Tibial nerve (tissue), 4 donors: ENCODE data around the gene STON2. TPM values are rescaled to one million over a fixed set of nuclear protein-coding genes. Genes with fewer than 3 reads are reported as not detected.

Source experiments
- DNase-seq, 2 donors: peaks; one replicate each; pipeline ENCODE4 v3.0.0-alpha.2; 2019; ENCODE audit warnings: low spot score in 2 of 2
- H3K27ac ChIP-seq, 4 donors: fragments of 200-600 bp; sonication (generic) in 3 of 4; one replicate each; pipeline ENCODE4 v1.5.1; 2017 to 2019; ENCODE audit warnings: mild to moderate bottlenecking in 1 of 4
- H3K27me3 ChIP-seq, 2 donors: fragments of 200-600 bp; sonication (generic) in 1 of 2; one replicate each; pipeline versions ENCODE4 v1.5.1 to v1.6.0; 2017 to 2019
- H3K36me3 ChIP-seq, 3 donors: fragments of 200-600 bp; sonication (generic); one replicate each; pipeline ENCODE4 v1.5.1; 2018 to 2019
- H3K4me1 ChIP-seq, 4 donors: fragments of 200-600 bp; sonication (generic) in 3 of 4; one replicate each; pipeline ENCODE4 v1.5.1; 2017 to 2019
- H3K4me3 ChIP-seq, 4 donors: fragments of 200-600 bp; sonication (generic) in 3 of 4; one replicate each; pipeline ENCODE4 v1.5.1; 2017 to 2019; ENCODE audit warnings: mild to moderate bottlenecking in 1 of 4, moderate library complexity in 1 of 4
- H3K9me3 ChIP-seq, 4 donors: fragments of 200-600 bp; sonication (generic) in 3 of 4; one replicate each; pipeline ENCODE4 v1.5.1; 2017 to 2019
- EP300 ChIP-seq, 2 donors: sonication (generic); formaldehyde crosslinking; IDR thresholded peaks; one replicate each; pipeline ENCODE4 v1.6.1; 2017; ENCODE audit warnings: antibody characterized with exemption in 2 of 2, mild to moderate bottlenecking in 1 of 2
- POLR2A ChIP-seq, 2 donors: fragments of 450-650 bp; IDR thresholded peaks; one replicate each; pipeline ENCODE4 v1.6.1; 2017; ENCODE audit warnings: antibody characterized with exemption in 2 of 2, mild to moderate bottlenecking in 2 of 2, moderate library complexity in 2 of 2
- WGBS, 2 donors: methylation state at CpG; one replicate each; pipeline ENCODE4 v1.1.5; 2018; 5-methylcytosine and 5-hydroxymethylcytosine counted together
- total RNA-seq, 4 donors: library from RNA; depleted of rRNA; stranded (reverse); fragments of >200 nt; gene quantifications; one replicate each; pipeline ENCODE4 v1.1.0, GENCODE V29; 2016
- TF ChIP-seq, protein P1 (sequence below), 5 experiments: fragments of 200-600 bp in 3 of 5; fragments of 450-650 bp in 2 of 5; sonication (generic) in 3 of 5; IDR thresholded peaks; one replicate each; pipeline ENCODE4 v1.5.1; 2016 to 2019; ENCODE audit warnings: antibody characterized with exemption in 5 of 5, mild to moderate bottlenecking in 3 of 5, moderate library complexity in 2 of 5

STON2 gene
- total RNA-seq, 4 donors from 2014 or later = 21.6 to 62.0 (median 34.7) TPM

DNA sequence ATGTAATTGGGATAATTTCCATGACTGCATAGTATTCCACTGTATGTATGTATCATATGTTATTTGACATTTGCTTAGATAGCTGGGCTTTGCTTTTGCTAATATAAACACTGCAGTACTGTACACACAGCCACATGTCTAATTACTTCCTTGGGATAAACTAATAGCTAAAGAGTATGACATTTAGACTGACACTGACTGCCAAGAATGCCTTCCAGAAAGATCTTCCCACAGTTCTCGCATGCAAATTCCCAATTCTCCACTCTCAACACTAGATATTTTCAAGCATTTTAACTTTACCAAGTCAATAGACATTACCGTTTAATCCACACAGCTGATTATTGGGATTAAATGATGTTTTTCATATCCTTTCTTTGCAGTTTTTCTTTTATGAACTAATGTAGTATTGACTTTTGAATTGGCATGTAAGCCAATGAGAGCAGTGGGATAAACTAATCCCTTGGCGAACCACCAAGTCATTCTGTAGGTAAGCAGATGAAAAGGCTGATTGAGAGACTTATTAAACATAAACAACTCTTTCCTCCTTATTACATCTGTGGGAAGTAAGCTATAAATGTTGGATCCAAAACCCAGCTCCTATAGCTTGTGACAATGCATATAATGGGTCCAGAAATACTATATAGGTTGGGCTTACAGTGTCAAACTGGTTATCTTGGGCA is 55.5 kb downstream of the STON2 start:
- 69 to 79% methylated on average over 3 of the region's 3 CpGs for WGBS, 2 donors
- H3K9me3 ChIP-seq = no peaks in the 10 kb centered on the region
- peaks cover 0 to 30% (median 5%) of the 10 kb centered on the region in 4 donors for H3K4me1 ChIP-seq
- TF ChIP-seq POLR2A (IDR thresholded peaks at IDR 0.05) (no peak), EP300 (IDR thresholded peaks at IDR 0.05) (no peak)
- TF ChIP-seq, protein P1, sequence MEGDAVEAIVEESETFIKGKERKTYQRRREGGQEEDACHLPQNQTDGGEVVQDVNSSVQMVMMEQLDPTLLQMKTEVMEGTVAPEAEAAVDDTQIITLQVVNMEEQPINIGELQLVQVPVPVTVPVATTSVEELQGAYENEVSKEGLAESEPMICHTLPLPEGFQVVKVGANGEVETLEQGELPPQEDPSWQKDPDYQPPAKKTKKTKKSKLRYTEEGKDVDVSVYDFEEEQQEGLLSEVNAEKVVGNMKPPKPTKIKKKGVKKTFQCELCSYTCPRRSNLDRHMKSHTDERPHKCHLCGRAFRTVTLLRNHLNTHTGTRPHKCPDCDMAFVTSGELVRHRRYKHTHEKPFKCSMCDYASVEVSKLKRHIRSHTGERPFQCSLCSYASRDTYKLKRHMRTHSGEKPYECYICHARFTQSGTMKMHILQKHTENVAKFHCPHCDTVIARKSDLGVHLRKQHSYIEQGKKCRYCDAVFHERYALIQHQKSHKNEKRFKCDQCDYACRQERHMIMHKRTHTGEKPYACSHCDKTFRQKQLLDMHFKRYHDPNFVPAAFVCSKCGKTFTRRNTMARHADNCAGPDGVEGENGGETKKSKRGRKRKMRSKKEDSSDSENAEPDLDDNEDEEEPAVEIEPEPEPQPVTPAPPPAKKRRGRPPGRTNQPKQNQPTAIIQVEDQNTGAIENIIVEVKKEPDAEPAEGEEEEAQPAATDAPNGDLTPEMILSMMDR (IDR thresholded peaks at IDR 0.05) = no peak
- H3K36me3 ChIP-seq = no peaks in the 10 kb centered on the region
- no peak overlapping the region for H3K27ac ChIP-seq
- H3K4me3 ChIP-seq = no peak overlapping the region
- no peaks in the 10 kb centered on the region for H3K27me3 ChIP-seq
- DNase-seq = no peak

DNA sequence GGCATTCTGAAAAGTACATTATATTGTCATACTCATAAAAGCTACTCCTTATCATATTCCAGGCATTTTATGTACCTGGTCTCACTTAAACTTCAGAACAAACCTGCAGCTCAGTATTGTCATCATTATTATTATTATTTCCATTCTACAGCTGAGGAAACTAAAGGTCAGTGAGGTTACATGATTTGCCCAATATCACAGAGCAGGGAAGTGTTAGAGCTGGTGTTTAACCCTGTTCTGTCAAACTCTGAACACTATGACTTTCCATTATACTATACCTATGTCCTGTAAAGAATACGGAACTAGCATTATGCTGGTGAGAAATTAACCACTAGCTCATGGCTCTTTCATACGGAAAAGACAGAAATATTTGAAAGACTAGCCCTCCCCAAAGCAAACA is 56.4 kb downstream of the STON2 start:
- DNase-seq = no peak
- WGBS, 2 donors = 69 to 75% methylated on average over 2 of the region's 2 CpGs
- Histone ChIP-seq H3K4me1 (peaks cover 0 to 30% (median 4%) of the 10 kb centered on the region in 4 donors), H3K9me3 (no peaks in the 10 kb centered on the region), H3K36me3 (no peaks in the 10 kb centered on the region), H3K4me3 (no peak overlapping the region), H3K27ac (no peak overlapping the region), H3K27me3 (no peaks in the 10 kb centered on the region)
- no peak for TF ChIP-seq EP300 (IDR thresholded peaks at IDR 0.05)
- no peak for TF ChIP-seq POLR2A (IDR thresholded peaks at IDR 0.05)
- TF ChIP-seq, protein P1 (IDR thresholded peaks at IDR 0.05) = no peak

DNA sequence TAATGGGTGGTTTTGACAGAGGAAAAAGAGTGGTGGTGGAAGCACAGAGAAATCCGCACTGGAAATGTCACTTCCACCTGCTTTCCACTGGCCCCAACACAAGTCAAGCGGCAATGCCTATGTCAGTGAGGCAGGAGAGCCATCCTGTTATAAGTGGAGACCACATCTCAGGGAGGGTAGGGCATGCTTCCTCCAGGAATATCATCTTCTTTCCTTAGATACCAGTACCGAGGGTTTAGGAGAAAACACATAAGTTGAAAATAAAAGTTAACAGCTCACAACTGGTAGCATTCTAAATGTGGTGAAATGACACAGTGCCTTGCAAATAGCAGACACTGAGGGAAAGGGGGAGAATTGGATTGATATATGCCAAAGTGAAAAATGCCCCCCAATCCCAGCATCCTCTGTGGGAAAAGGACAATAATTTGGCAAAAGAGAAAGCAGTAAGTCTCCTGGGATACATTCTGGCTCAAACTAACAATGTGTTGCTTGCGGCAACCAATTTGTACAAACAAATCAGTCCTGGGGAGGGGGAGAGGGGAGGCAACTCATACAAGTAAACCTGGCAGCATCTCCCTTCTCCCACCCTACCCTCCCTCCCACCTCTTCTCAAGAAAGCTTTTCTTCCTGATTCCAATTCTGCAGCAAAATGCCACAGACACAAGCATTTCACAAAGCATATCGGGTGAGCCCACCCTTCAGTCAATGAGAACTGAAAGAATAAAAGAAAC is 57.1 kb downstream of the STON2 start:
- TF ChIP-seq EP300 (IDR thresholded peaks at IDR 0.05) (no peak), POLR2A (IDR thresholded peaks at IDR 0.05) (no peak)
- TF ChIP-seq, protein P1 (IDR thresholded peaks at IDR 0.05) = no peak
- DNase-seq = no peak
- Histone ChIP-seq H3K27me3 (no peaks in the 10 kb centered on the region), H3K4me1 (peaks cover 0 to 25% (median 4%) of the 10 kb centered on the region in 4 donors), H3K9me3 (no peaks in the 10 kb centered on the region), H3K36me3 (no peaks in the 10 kb centered on the region), H3K4me3 (no peak overlapping the region), H3K27ac (peak overlapping the region in 2 of 4 donors; percentile 12 to 37)
- WGBS, 2 donors = 50 to 56% methylated on average over 5 of the region's 5 CpGs

DNA sequence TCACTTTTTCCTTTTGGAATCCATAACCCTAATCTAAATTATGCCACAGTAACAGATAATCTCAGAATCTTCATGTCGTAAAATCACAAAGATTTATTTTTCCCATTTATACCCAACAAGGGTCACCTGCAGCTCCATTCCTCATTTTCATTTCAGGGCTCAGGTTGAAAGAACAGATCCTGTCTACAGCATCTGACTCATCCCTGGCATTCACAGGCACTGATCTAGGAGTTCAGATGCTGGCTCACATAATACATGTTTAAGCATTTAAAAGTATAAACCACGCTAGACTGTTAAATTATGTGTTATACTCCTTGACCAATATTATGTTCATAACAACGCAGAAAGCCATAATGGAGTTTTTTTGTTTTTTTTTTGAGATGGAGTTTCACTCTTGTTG is 58.3 kb downstream of the STON2 start:
- Histone ChIP-seq H3K27ac (peak overlapping the region in 1 of 4 donors; percentile 37), H3K4me3 (no peak overlapping the region), H3K36me3 (no peaks in the 10 kb centered on the region), H3K27me3 (no peaks in the 10 kb centered on the region), H3K9me3 (no peaks in the 10 kb centered on the region), H3K4me1 (peaks cover 0 to 24% (median 4%) of the 10 kb centered on the region in 4 donors)
- 93 to 95% methylated on average over 3 of the region's 3 CpGs for WGBS, 2 donors
- no peak for DNase-seq
- TF ChIP-seq EP300 (IDR thresholded peaks at IDR 0.05) = no peak
- TF ChIP-seq, protein P1 (IDR thresholded peaks at IDR 0.05) = no peak
- TF ChIP-seq POLR2A (IDR thresholded peaks at IDR 0.05) = no peak

DNA sequence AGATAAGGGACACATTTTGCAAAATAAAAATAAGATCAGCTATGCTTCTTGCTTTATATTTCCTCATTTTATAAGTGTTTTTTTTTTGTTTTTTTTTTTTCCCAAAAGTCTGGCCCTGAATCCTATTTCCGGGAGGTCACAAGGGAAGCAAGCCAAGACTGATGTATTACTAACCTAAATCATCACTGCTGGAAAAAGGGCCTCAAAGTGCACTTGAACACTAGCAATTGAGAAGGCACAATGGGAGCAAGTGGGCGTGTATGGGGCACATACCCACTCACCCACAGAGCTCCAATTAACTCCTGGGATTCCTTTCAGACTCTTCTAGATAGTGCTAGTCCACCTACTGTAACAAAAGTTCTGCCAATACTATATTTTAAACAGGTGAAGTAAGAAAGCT is 58.8 kb downstream of the STON2 start:
- Histone ChIP-seq H3K9me3 (no peaks in the 10 kb centered on the region), H3K36me3 (no peaks in the 10 kb centered on the region), H3K27ac (no peak overlapping the region), H3K27me3 (no peaks in the 10 kb centered on the region), H3K4me1 (peaks cover 0 to 24% (median 4%) of the 10 kb centered on the region in 4 donors), H3K4me3 (no peak overlapping the region)
- 20 to 27% methylated on average over 2 of the region's 2 CpGs for WGBS, 2 donors
- no peak for DNase-seq
- TF ChIP-seq EP300 (IDR thresholded peaks at IDR 0.05) = no peak
- TF ChIP-seq, protein P1 (IDR thresholded peaks at IDR 0.05) = no peak
- no peak for TF ChIP-seq POLR2A (IDR thresholded peaks at IDR 0.05)
